ENCODE data around the gene CELF2. TPM values are rescaled to one million over a fixed set of nuclear protein-coding genes. Genes with fewer than 3 reads are reported as not detected.

CELF2 gene
- total and polyA plus RNA-seq, 9 of the 15 experiments (the other 6 are each of a cell fraction or from before 2014, with no cell fraction given): 4.0 to 20.3 (median 11.1) TPM

- CTCF ChIA-PET (ENCODE audit: low intra/inter-chr PET ratio): no interaction called here
- Histone ChIP-seq H3K4me1 (replicated peaks in 1 of 2; ENCODE audit: control insufficient read depth in 2 of 2, insufficient read depth in 2 of 2, low read length in 2 of 2) (no peaks in the 10 kb centered on the region), H3K27ac (ENCODE audit: extremely low read depth, low read depth, low read length) (no peak overlapping the region), H3K36me3 (ENCODE audit: control insufficient read depth, insufficient read depth, low read length) (no peaks in the 10 kb centered on the region), H3K4me3 (no peak overlapping the region), H3K9me3 (replicated peaks; ENCODE audit: control insufficient read depth, insufficient read depth, low read depth, low read length) (no peaks in the 10 kb centered on the region), H3K79me2 (ENCODE audit: control insufficient read depth, insufficient read depth, low read length) (no peaks in the 10 kb centered on the region), H4K20me1 (replicated peaks; ENCODE audit: control insufficient read depth, insufficient read depth, low read length) (no peaks in the 10 kb centered on the region), H3K9me1 (ENCODE audit: control insufficient read depth, insufficient read depth, low read length) (no peaks in the 10 kb centered on the region), H3K27me3 (ENCODE audit: control insufficient read depth in 2 of 2, insufficient read depth in 2 of 2, low read length in 2 of 2) (no peaks in the 10 kb centered on the region), H3K9ac (ENCODE audit: insufficient read depth in 1 of 2, low read depth in 2 of 2, low read length in 2 of 2) (no peak overlapping the region), H2AFZ (ENCODE audit: low read depth, low read length) (no peak overlapping the region), H3K4me2 (ENCODE audit: insufficient read depth, low read length) (no peak overlapping the region)
- FAIRE-seq (no peak), ATAC-seq (no peak), DNase-seq (ENCODE audit: extremely low read depth in 1 of 4, low spot score in 3 of 4) (no peak)
- in situ Hi-C loops (cut with MboI) (no loop called here), intact Hi-C loops (cut with micrococcal nuclease) (no loop called here)
- WGBS (ENCODE audit: insufficient coverage, low coverage, missing lambda C conversion rate): 53% methylated on average over 10 of the region's 10 CpGs
- POLR2A ChIA-PET: no interaction called here
- no TSS peak for BruUV-seq (replicated peaks)
- TF ChIP-seq ZFP30 (CRISPR knock-in tag; IDR thresholded peaks at IDR 0.05; ENCODE audit: borderline replicate concordance) (no peak), MBD1 (CRISPR knock-in tag; IDR thresholded peaks at IDR 0.05) (no peak), ZNF584 (CRISPR knock-in tag; IDR thresholded peaks at IDR 0.05; ENCODE audit: low read depth) (no peak), HOXB6 (CRISPR knock-in tag; IDR thresholded peaks at IDR 0.05; ENCODE audit: borderline replicate concordance) (no peak), ZNF696 (CRISPR knock-in tag; conservative IDR thresholded peaks at IDR 0.05) (no peak), ZBTB12 (CRISPR knock-in tag; IDR thresholded peaks at IDR 0.05) (no peak), SNIP1 (IDR thresholded peaks at IDR 0.05; ENCODE audit: low read depth) (no peak), HDAC1 (IDR thresholded peaks at IDR 0.05) (no peak)
Observed at GRCh38 chr10:11214407-11214806, 196.7 kb downstream of the CELF2 start.

Data from K562 (cell line).